ENCODE results near the gene PPP2R1B. TPM values are rescaled to one million over a fixed set of nuclear protein-coding genes. Genes with fewer than 3 reads are reported as not detected.

PPP2R1B gene
- total RNA-seq, 1 experiment from 2014 or later, result 105 TPM

GRCh38 chr11:111693224-111693937 lies 72.8 kb downstream of the PPP2R1B start:
- Mint-ChIP-seq H3K27me3 (ENCODE audit: low read depth) (no peaks in the 10 kb centered on the region), H3K9me3 (no peaks in the 10 kb centered on the region), H3K4me3 (no peak overlapping the region), H3K36me3 (ENCODE audit: insufficient read depth in 1 of 3, low read depth in 3 of 3) (no peaks in the 10 kb centered on the region; a peak in 1 of 7 replicates), H3K27ac (no peak overlapping the region), H3K4me1 (peaks cover 4 to 6% of the 10 kb centered on the region in 2 experiments)
- Histone ChIP-seq H2BK120ac (ENCODE audit: low read depth, low read length, poor library complexity, severe bottlenecking) (no peak overlapping the region), H2BK5ac (ENCODE audit: insufficient read length, low read length) (no peak overlapping the region), H2BK15ac (ENCODE audit: low read depth, low read length) (no peak overlapping the region), H3K9me3 (ENCODE audit: control insufficient read depth, low read depth, low read length) (no peaks in the 10 kb centered on the region), H3K9ac (ENCODE audit: extremely low read depth, insufficient read length, low read length) (no peak overlapping the region), H3K79me1 (ENCODE audit: insufficient read depth, low read depth, low read length, poor library complexity, severe bottlenecking) (no peaks in the 10 kb centered on the region), H2AFZ (ENCODE audit: low read length) (no peak overlapping the region), H2BK20ac (ENCODE audit: low read depth, low read length, poor library complexity, severe bottlenecking) (no peak overlapping the region), H3K14ac (ENCODE audit: insufficient read depth, low read length) (no peak overlapping the region), H3K56ac (ENCODE audit: insufficient read length, low read depth, low read length) (no peak overlapping the region), H2BK12ac (ENCODE audit: insufficient read length, low read depth, low read length) (no peak overlapping the region), H4K20me1 (ENCODE audit: control insufficient read depth, insufficient read depth, insufficient read length) (no peaks in the 10 kb centered on the region), H3K23me2 (ENCODE audit: insufficient read length, low read depth, low read length, poor library complexity, severe bottlenecking) (no peaks in the 10 kb centered on the region), H3K27ac (ENCODE audit: insufficient read length, low read depth, low read length) (no peak overlapping the region), H3K18ac (ENCODE audit: insufficient read length, low read depth, low read length) (no peak overlapping the region), H4K91ac (ENCODE audit: insufficient read length, low read depth, low read length) (no peak overlapping the region), H3K4me2 (ENCODE audit: insufficient read depth, insufficient read length, low read length) (no peak overlapping the region), H3K4ac (ENCODE audit: low read depth, low read length) (no peak overlapping the region), H2AK5ac (ENCODE audit: insufficient read length, low read length) (no peak overlapping the region), H3K23ac (ENCODE audit: insufficient read length, low read depth, low read length) (no peak overlapping the region), H3T11ph (ENCODE audit: low read length) (no peak overlapping the region), H3K27me3 (ENCODE audit: insufficient read depth, low read length) (no peaks in the 10 kb centered on the region), H4K8ac (replicated peaks; ENCODE audit: insufficient read length, low read depth, low read length) (no peak overlapping the region), H3K4me1 (ENCODE audit: insufficient read depth, low read length) (peaks cover 2% of the 10 kb centered on the region; the same call in 1 of the 2 replicates), H3K79me2 (ENCODE audit: insufficient read depth, low read length) (no peaks in the 10 kb centered on the region), H4K5ac (ENCODE audit: insufficient read length, low read depth, low read length) (no peak overlapping the region)
- no CpG with 5 or more reads among the region's 6 CpGs for WGBS (ENCODE audit: extremely low coverage, insufficient read length, low lambda C conversion rate)
- no peak for DNase-seq
- TF ChIP-seq CTCF (conservative IDR thresholded peaks at IDR 0.05), result no peak
